AG20443 (cell line): Measurements from ENCODE around the gene FAM72B.
"Not testable (repeated sequence)": the region's sequence is repeated elsewhere in the genome, so short reads cannot be mapped to it uniquely, and the experiment has no call there.

Experiments
- DNase-seq: peaks from one replicate; pipeline ENCODE4 v3.0.0; 2012; ENCODE audit warnings: low spot score, mixed read lengths

FAM72B gene

DNA sequence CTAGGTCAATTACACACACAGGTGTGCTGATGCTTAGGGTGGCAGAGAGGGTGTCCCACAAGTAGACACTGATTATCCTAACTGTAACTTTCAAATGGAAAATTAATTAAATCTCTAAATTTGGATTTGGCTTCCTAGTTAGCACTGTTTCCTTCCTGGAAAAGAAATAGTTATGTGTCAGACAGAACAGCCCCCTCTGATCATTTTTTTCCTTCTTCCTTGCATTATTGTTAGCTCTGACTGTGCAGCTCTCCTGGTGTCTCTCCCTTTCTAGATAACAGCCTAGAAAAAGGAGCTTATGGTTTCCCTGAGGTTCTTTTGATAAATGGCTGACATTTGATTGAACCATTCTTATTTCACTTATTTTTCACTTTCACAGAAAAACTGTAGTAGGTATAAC lies 31.4 kb downstream of the FAM72B start:
- not testable (repeated sequence) for DNase-seq

DNA sequence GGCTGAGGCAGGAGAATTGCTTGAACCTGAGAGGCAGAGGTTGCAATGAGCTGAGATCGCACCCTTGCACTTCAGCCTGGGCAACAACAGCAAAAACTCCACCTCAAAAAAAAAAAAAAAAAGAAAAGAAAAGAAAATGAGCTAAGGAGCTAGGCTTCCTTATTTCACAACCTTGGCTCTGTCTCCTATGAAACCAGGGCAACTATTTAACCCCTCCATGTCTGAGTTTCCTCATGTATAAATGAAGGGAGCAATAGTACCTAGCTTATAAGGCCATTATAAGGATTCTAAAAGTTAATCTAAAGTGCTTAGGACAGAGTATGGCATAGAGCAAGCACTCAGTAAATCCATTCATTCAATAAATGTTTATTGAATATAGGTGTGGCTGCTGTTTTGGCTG lies 32.8 kb downstream of the FAM72B start:
- not testable (repeated sequence) for DNase-seq

DNA sequence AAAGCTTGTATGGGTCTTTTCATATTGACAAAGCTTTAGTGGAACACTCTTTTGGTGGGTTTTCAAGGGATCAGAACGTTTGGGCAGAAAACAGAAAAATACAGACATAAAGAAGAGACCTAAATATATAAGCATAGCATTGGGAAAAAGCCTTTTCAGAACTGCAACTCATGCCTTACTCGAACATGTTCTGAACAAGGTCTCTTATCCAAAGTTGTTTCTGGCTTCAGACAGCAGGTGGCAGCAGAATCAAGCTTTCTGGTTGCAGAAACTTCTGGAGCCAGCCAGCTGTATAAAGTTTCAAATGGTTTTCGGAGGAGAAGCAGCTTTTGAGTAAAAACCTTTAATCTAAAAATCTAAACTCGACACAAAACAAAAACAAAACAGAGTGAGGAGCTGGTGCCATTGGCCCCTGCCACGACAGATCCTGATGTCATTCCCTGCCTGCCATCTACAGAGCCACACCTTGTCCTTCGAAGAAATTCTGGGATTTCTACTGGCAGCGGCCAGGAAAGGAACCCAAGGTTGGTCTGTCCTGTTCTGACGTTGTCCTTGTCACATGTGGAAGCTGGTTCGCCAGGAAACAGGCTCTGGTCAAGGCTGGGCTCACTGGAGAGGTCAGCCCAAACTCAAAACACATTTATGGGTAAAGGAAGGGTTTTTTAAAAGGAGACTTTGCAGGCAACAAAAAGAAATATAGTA lies 35.5 kb downstream of the FAM72B start:
- DNase-seq = not testable (repeated sequence)

DNA sequence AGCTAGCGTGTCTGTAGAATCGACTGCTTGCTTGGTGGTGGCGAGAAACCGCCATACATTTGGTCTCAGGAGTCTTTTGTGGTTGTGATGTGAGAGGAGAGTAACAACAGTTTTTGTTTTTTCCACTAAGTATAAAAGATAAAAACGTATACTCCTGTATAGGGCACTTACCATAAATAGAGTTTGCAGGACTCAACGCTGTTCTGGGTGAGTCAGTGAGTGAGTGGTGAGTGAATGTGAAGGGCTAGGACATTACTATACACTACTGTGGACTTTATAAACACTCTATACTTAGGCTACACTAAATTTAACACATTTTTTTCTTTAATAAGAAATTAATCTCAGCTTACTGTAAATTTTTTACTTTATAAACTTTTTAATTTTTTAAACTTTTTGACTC lies 43.7 kb downstream of the FAM72B start:
- DNase-seq = not testable (repeated sequence)

DNA sequence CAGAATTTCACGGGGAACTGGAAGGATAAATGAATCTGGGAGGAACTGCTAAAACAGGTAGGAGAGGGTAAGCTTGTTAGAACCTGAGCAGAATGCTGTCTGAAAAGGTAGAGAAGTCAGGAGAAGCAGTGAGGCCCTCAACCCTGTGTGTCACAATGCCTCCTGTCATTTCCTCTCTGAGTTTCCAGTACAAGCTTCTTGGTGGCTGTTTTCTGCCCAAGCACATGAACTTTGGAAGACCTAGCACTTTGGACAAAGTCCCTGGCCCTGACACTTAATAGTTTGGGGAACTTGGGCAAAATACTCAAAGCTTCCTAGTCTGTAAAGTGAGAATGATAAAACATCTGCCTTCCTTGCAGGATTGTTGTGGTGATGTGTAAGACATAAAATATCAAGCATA lies 52.6 kb downstream of the FAM72B start:
- DNase-seq = not testable (repeated sequence)

DNA sequence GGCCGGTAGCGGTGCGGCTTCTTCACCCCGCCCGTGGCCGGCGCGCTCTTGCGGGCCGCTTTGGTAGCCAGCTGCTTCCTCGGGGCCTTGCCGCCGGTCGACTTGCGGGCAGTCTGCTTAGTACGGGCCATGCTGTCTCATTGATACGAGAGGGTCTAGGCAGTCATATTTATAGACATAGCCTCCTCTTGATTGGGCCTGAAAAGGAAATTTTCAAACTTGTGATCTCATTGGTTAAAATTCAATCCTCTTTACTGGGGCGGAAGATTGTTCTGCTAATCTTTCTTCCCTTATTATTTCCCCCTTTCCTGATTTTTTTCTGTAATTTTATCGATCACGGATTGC lies 65.7 kb downstream of the FAM72B start:
- not testable (repeated sequence) for DNase-seq
